ENCODE data around the gene RASA3.
"Not testable (repeated sequence)": the region's sequence is repeated elsewhere in the genome, so short reads cannot be mapped to it uniquely, and the experiment has no call there.

RASA3 gene

DNA sequence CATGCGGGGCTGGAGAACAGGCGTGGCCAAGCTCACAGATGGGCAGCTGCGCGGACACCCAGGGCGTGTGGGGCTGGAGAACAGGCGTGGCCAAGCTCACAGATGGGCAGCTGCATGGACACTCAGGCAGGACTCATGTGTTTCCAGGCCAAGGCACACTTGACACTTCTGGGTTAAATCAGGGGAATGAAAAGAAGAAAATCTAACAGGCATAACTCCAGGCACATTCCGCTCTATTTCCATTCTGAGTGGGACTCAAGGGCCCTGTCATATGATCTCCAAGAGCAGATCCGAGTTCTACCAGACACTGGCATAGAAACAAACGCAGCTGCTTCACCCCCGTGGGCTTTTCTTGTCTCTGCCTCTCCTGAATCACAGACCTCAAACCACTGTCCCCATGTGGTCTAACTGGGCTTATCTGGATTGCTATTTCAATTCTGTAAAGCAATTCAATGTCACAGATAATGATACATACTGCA is 141.2 kb downstream of the RASA3 start:
- Histone ChIP-seq H3K36me3 (peaks cover 60% of the 10 kb centered on the region), H3K27me3 (no peaks in the 10 kb centered on the region), H3K27ac (no peak overlapping the region), H3K4me3 (ENCODE audit: low read depth in 1 of 2, low read length in 1 of 2) (no peak overlapping the region), H3K4me1 (ENCODE audit: control insufficient read depth in 1 of 2, insufficient read depth in 1 of 2, low read depth in 1 of 2, low read length in 1 of 2) (no peaks in the 10 kb centered on the region), H3K9me3 (no peaks in the 10 kb centered on the region)
- TF ChIP-seq, protein P1, sequence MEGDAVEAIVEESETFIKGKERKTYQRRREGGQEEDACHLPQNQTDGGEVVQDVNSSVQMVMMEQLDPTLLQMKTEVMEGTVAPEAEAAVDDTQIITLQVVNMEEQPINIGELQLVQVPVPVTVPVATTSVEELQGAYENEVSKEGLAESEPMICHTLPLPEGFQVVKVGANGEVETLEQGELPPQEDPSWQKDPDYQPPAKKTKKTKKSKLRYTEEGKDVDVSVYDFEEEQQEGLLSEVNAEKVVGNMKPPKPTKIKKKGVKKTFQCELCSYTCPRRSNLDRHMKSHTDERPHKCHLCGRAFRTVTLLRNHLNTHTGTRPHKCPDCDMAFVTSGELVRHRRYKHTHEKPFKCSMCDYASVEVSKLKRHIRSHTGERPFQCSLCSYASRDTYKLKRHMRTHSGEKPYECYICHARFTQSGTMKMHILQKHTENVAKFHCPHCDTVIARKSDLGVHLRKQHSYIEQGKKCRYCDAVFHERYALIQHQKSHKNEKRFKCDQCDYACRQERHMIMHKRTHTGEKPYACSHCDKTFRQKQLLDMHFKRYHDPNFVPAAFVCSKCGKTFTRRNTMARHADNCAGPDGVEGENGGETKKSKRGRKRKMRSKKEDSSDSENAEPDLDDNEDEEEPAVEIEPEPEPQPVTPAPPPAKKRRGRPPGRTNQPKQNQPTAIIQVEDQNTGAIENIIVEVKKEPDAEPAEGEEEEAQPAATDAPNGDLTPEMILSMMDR (IDR thresholded peaks at IDR 0.05), result no peak

GRCh38 chr13:113990321-113990837 is 142.0 kb downstream of the RASA3 start:
- no peak overlapping the region for H3K4me3 ChIP-seq (ENCODE audit: low read depth in 1 of 2, low read length in 1 of 2)
- no peak overlapping the region for H3K27ac ChIP-seq
- no peaks in the 10 kb centered on the region for H3K4me1 ChIP-seq (ENCODE audit: control insufficient read depth in 1 of 2, insufficient read depth in 1 of 2, low read depth in 1 of 2, low read length in 1 of 2)
- peaks cover 55% of the 10 kb centered on the region for H3K36me3 ChIP-seq
- no peaks in the 10 kb centered on the region for H3K27me3 ChIP-seq
- TF ChIP-seq, protein P1 (IDR thresholded peaks at IDR 0.05), result no peak
- no peaks in the 10 kb centered on the region for H3K9me3 ChIP-seq

GRCh38 chr13:113989585-113990300 is 142.7 kb downstream of the RASA3 start:
- H3K36me3 ChIP-seq, result peaks cover 48% of the 10 kb centered on the region

DNA sequence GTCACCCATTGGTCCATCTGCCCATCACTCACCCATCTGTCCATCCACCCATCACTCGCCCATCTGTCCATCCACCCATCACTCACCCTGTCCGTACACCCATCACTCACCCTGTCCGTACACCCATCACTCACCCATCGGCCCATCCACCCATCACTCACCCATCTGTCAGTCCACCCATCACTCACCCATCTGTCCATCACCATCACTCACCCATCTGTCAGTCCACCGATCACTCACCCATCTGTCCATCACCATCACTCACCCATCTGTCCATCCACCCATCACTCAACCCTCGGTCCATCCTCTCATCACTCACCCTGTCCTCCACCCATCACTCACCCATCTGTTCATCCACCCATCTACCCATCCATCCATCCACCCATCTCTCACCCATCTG is 143.6 kb downstream of the RASA3 start:
- not testable (repeated sequence) for H3K9me3 ChIP-seq; H3K4me1 ChIP-seq (ENCODE audit: control insufficient read depth in 1 of 2, insufficient read depth in 1 of 2, low read depth in 1 of 2, low read length in 1 of 2); H3K27me3 ChIP-seq; H3K4me3 ChIP-seq (ENCODE audit: low read depth in 1 of 2, low read length in 1 of 2); H3K27ac ChIP-seq
- H3K36me3 ChIP-seq, result peaks cover 44% of the 10 kb centered on the region

More at GRCh38 chr13:113989585-113990300, 142.7 kb downstream of the RASA3 start:
- Histone ChIP-seq H3K27me3 (no peaks in the 10 kb centered on the region), H3K27ac (no peak overlapping the region), H3K9me3 (no peaks in the 10 kb centered on the region), H3K4me1 (ENCODE audit: control insufficient read depth in 1 of 2, insufficient read depth in 1 of 2, low read depth in 1 of 2, low read length in 1 of 2) (no peaks in the 10 kb centered on the region), H3K4me3 (ENCODE audit: low read depth in 1 of 2, low read length in 1 of 2) (no peak overlapping the region)
- TF ChIP-seq, protein P1 (IDR thresholded peaks at IDR 0.05), result no peak

DNA sequence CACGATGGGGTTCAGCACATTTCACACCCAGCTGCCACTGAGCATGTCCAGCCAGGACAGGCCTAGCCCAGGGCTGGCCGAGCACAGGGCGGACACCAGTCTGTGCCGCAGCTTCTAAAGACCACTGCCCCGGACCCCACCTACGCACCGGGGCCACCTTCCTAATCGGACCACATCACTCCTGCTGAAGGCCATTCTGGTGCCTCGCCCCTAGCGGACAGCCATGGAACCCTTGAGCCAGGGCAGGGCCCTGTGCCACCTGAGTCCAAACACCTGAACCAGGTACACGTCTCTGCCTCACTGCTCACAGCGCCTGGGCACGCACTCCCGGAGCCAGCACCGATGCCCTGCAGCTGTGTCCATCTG is 150.1 kb downstream of the RASA3 start:
- Histone ChIP-seq H3K27ac (no peak overlapping the region), H3K4me3 (ENCODE audit: low read depth in 1 of 2, low read length in 1 of 2) (no peak overlapping the region), H3K27me3 (no peaks in the 10 kb centered on the region), H3K9me3 (no peaks in the 10 kb centered on the region), H3K4me1 (ENCODE audit: control insufficient read depth in 1 of 2, insufficient read depth in 1 of 2, low read depth in 1 of 2, low read length in 1 of 2) (no peaks in the 10 kb centered on the region), H3K36me3 (peaks cover 55% of the 10 kb centered on the region)
- TF ChIP-seq, protein P1 (IDR thresholded peaks at IDR 0.05), result no peak

DNA sequence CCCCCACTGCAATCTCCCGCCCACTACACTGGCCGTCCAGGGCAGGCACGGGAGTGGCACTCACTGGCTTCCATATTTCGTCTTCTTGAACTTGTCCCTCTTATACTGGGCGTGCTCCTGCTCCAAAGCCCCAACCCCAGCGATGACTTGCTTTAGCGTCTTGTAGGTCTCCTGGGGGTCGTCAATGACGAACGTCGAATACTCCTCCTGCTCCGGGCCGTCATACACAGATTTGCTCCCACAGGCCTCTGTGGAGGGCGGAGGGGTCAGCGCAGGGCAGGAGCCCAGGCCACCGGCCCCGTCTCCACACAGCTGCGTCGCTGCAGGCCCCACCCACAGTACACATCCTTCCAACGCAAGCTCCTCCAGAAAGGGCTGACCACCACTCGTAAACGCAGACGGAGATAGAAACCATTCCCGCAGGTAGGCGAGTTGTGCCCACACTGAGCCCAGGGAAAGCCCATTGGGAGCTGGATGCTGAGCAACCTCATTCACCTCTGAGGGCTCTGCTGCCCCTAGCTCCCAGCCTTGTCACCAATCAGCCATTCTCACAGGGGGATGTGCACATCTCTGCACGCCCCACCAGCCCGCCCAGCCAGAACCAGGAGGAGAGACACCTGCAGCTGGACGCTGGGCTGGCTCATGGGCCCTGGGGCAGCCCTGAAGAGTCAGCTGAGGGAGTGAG is 150.7 kb downstream of the RASA3 start:
- Histone ChIP-seq H3K9me3 (no peaks in the 10 kb centered on the region), H3K27me3 (no peaks in the 10 kb centered on the region), H3K36me3 (peaks cover 61% of the 10 kb centered on the region), H3K4me3 (ENCODE audit: low read depth in 1 of 2, low read length in 1 of 2) (no peak overlapping the region), H3K27ac (no peak overlapping the region), H3K4me1 (ENCODE audit: control insufficient read depth in 1 of 2, insufficient read depth in 1 of 2, low read depth in 1 of 2, low read length in 1 of 2) (no peaks in the 10 kb centered on the region)
- TF ChIP-seq, protein P1 (IDR thresholded peaks at IDR 0.05), result no peak
